Measurements from ENCODE around the gene GUCD1. TPM values are rescaled to one million over a fixed set of nuclear protein-coding genes. Genes with fewer than 3 reads are reported as not detected.
"Not testable (repeated sequence)": the region's sequence is repeated elsewhere in the genome, so short reads cannot be mapped to it uniquely, and the experiment has no call there.

GUCD1 gene
- 10 to 100 TPM; 44.4 to 58.7 TPM for total RNA-seq

- peaks cover 60% of the 10 kb centered on the region for H3K4me1 ChIP-seq
- ATAC-seq, result no peak
- H3K27me3 ChIP-seq, result no peaks in the 10 kb centered on the region
- DNase-seq, result peak in 3 of 4 donors; percentile 36 to 42 (median 42)
- intact Hi-C loops (cut with DNase I), result no loop called here
- WGBS, 2 donors, result 0 to 1% methylated on average over 21 to 64 of the region's 64 CpGs
- no peak for TF ChIP-seq CTCF (IDR thresholded peaks at IDR 0.05)
- peak; percentile 70 to 84 (median 74) for TF ChIP-seq POLR2A (IDR thresholded peaks at IDR 0.05)
- H3K9me3 ChIP-seq, result no peaks in the 10 kb centered on the region
- peak within 1 kb of the TSS; percentile 84 to 85 for H3K4me3 ChIP-seq
- peaks cover 0 to 12% of the 10 kb centered on the region in 2 donors for H3K36me3 ChIP-seq (replicated peaks in 1 of 2; ENCODE audit: insufficient read depth in 1 of 2, low read depth in 2 of 2)
- peak within 1 kb of the TSS; percentile 85 to 99 (median 98) for H3K27ac ChIP-seq
Observed at GRCh38 chr22:24554313-24555164, at the start of gene GUCD1. TSS of gene GUCD1 (minus strand) at chr22:24555138. CDS start at chr22:24554991, 147 bp downstream.

- H3K4me3 ChIP-seq, result peak overlapping the region; percentile 15 to 31
- H3K27me3 ChIP-seq; intact Hi-C loops (cut with DNase I); H3K36me3 ChIP-seq (replicated peaks in 1 of 2; ENCODE audit: insufficient read depth in 1 of 2, low read depth in 2 of 2); H3K9me3 ChIP-seq: not testable (repeated sequence)
- peaks cover 47% of the 10 kb centered on the region for H3K4me1 ChIP-seq
- 5 to 12% methylated on average over 9 to 18 of the region's 18 CpGs for WGBS, 2 donors
- peak overlapping the region; percentile 62 to 79 (median 78) for H3K27ac ChIP-seq
- peak in 2 of 7 experiments; percentile 18 to 23 for TF ChIP-seq CTCF (IDR thresholded peaks at IDR 0.05)
- ATAC-seq (peak; percentile 17), DNase-seq (peak in 2 of 4 donors; percentile 31 to 47)
Observed at GRCh38 chr22:24603770-24604629, 49.1 kb upstream of the GUCD1 start.

- H3K4me3 ChIP-seq, result peak within 1 kb of the TSS; percentile 15 to 31
- 33 to 36% methylated on average over 7 to 16 of the region's 22 CpGs for WGBS, 2 donors
- TF ChIP-seq POLR2A (IDR thresholded peaks at IDR 0.05), result peak in 1 of 3 donors; percentile 29
- H3K4me1 ChIP-seq, result peaks cover 47% of the 10 kb centered on the region
- peak; percentile 37 for ATAC-seq
- H3K36me3 ChIP-seq (replicated peaks in 1 of 2; ENCODE audit: insufficient read depth in 1 of 2, low read depth in 2 of 2); H3K9me3 ChIP-seq; intact Hi-C loops (cut with DNase I); H3K27me3 ChIP-seq: not testable (repeated sequence)
- peak; percentile 46 to 53 (median 52) for DNase-seq
- peak within 1 kb of the TSS; percentile 62 to 79 (median 78) for H3K27ac ChIP-seq
Observed at GRCh38 chr22:24602847-24603769, 48.2 kb upstream of the GUCD1 start, which contains the start of gene GGT1. TSS of gene GGT1 (plus strand) at chr22:24603193. CDS start at chr22:24611082, 7,889 bp downstream.

GRCh38 chr22:24602105-24602749 is 47.3 kb upstream of the GUCD1 start:
- H3K27me3 ChIP-seq; H3K36me3 ChIP-seq (replicated peaks in 1 of 2; ENCODE audit: insufficient read depth in 1 of 2, low read depth in 2 of 2); H3K9me3 ChIP-seq; H3K4me3 ChIP-seq; intact Hi-C loops (cut with DNase I); DNase-seq: not testable (repeated sequence)
- 51 to 62% methylated on average over 7 to 11 of the region's 11 CpGs for WGBS, 2 donors
- ATAC-seq, result peak; percentile 1
- Histone ChIP-seq H3K27ac (peak overlapping the region; percentile 25 to 79 (median 78)), H3K4me1 (peaks cover 47% of the 10 kb centered on the region)
